ENCODE data around the gene ZNF622.

The ZNF622 gene

GRCh38 chr5:16497546-16497945 is 31.9 kb upstream of the ZNF622 start:
- no peaks in the 10 kb centered on the region for H3K4me1 ChIP-seq (ENCODE audit: control insufficient read depth, insufficient read depth, low read length)
- H3K4me3 ChIP-seq (ENCODE audit: low read length) = no peak overlapping the region
- no CpG with 5 or more reads among the region's 2 CpGs for WGBS (ENCODE audit: insufficient coverage, insufficient read length)
- peaks cover 3% of the 10 kb centered on the region; the same call in 1 of the 2 replicates for H3K9me3 ChIP-seq (ENCODE audit: control insufficient read depth, insufficient read depth, low read length)
- no peak overlapping the region for H3K27ac ChIP-seq (ENCODE audit: low read length)
- H3K27me3 ChIP-seq (ENCODE audit: control insufficient read depth, insufficient read depth, low read length) = no peaks in the 10 kb centered on the region
- no peaks in the 10 kb centered on the region for H3K36me3 ChIP-seq (ENCODE audit: control insufficient read depth, insufficient read depth, low read length)
- DNase-seq (ENCODE audit: low read depth, low spot score) = no peak

- no CpG with 5 or more reads among the region's 1 CpG for WGBS (ENCODE audit: insufficient coverage, insufficient read length)
- Histone ChIP-seq H3K27ac (ENCODE audit: low read length) (no peak overlapping the region), H3K4me3 (ENCODE audit: low read length) (no peak overlapping the region), H3K9me3 (ENCODE audit: control insufficient read depth, insufficient read depth, low read length) (peaks cover 3% of the 10 kb centered on the region; the same call in 1 of the 2 replicates), H3K27me3 (ENCODE audit: control insufficient read depth, insufficient read depth, low read length) (no peaks in the 10 kb centered on the region), H3K4me1 (ENCODE audit: control insufficient read depth, insufficient read depth, low read length) (no peaks in the 10 kb centered on the region), H3K36me3 (ENCODE audit: control insufficient read depth, insufficient read depth, low read length) (no peaks in the 10 kb centered on the region)
- DNase-seq (ENCODE audit: low read depth, low spot score) = no peak
Measured at GRCh38 chr5:16493261-16493660, 27.7 kb upstream of the ZNF622 start.

GRCh38 chr5:16492398-16493140 is 27.0 kb upstream of the ZNF622 start:
- DNase-seq (ENCODE audit: low read depth, low spot score) = no peak
- WGBS (ENCODE audit: insufficient coverage, insufficient read length) = no CpG with 5 or more reads among the region's 10 CpGs
- Histone ChIP-seq H3K4me1 (ENCODE audit: control insufficient read depth, insufficient read depth, low read length) (no peaks in the 10 kb centered on the region), H3K9me3 (ENCODE audit: control insufficient read depth, insufficient read depth, low read length) (peaks cover 3% of the 10 kb centered on the region; the same call in 1 of the 2 replicates), H3K36me3 (ENCODE audit: control insufficient read depth, insufficient read depth, low read length) (no peaks in the 10 kb centered on the region), H3K27me3 (ENCODE audit: control insufficient read depth, insufficient read depth, low read length) (no peaks in the 10 kb centered on the region), H3K4me3 (ENCODE audit: low read length) (no peak overlapping the region), H3K27ac (ENCODE audit: low read length) (no peak overlapping the region)

GRCh38 chr5:16490911-16491310 is 25.3 kb upstream of the ZNF622 start:
- no peak for DNase-seq (ENCODE audit: low read depth, low spot score)
- no peaks in the 10 kb centered on the region for H3K36me3 ChIP-seq (ENCODE audit: control insufficient read depth, insufficient read depth, low read length)
- WGBS (ENCODE audit: insufficient coverage, insufficient read length) = no CpG with 5 or more reads among the region's 8 CpGs

GRCh38 chr5:16489322-16489791 is 23.8 kb upstream of the ZNF622 start:
- Histone ChIP-seq H3K27me3 (ENCODE audit: control insufficient read depth, insufficient read depth, low read length) (no peaks in the 10 kb centered on the region), H3K4me1 (ENCODE audit: control insufficient read depth, insufficient read depth, low read length) (no peaks in the 10 kb centered on the region), H3K9me3 (ENCODE audit: control insufficient read depth, insufficient read depth, low read length) (no peaks in the 10 kb centered on the region), H3K4me3 (ENCODE audit: low read length) (no peak overlapping the region), H3K27ac (ENCODE audit: low read length) (no peak overlapping the region), H3K36me3 (ENCODE audit: control insufficient read depth, insufficient read depth, low read length) (no peaks in the 10 kb centered on the region)
- DNase-seq (ENCODE audit: low read depth, low spot score) = no peak
- no CpG with 5 or more reads among the region's 1 CpG for whole genome bisulfite sequencing (ENCODE audit: insufficient coverage, insufficient read length)

More at GRCh38 chr5:16490911-16491310, 25.3 kb upstream of the ZNF622 start:
- H3K27ac ChIP-seq (ENCODE audit: low read length) = no peak overlapping the region
- H3K9me3 ChIP-seq (ENCODE audit: control insufficient read depth, insufficient read depth, low read length) = peaks cover 3% of the 10 kb centered on the region; the same call in 1 of the 2 replicates
- H3K4me3 ChIP-seq (ENCODE audit: low read length) = no peak overlapping the region
- no peaks in the 10 kb centered on the region for H3K4me1 ChIP-seq (ENCODE audit: control insufficient read depth, insufficient read depth, low read length)
- no peaks in the 10 kb centered on the region for H3K27me3 ChIP-seq (ENCODE audit: control insufficient read depth, insufficient read depth, low read length)

GRCh38 chr5:16487456-16487855 is 21.9 kb upstream of the ZNF622 start:
- Histone ChIP-seq H3K27ac (ENCODE audit: low read length) (no peak overlapping the region), H3K4me3 (ENCODE audit: low read length) (no peak overlapping the region), H3K4me1 (ENCODE audit: control insufficient read depth, insufficient read depth, low read length) (no peaks in the 10 kb centered on the region), H3K36me3 (ENCODE audit: control insufficient read depth, insufficient read depth, low read length) (no peaks in the 10 kb centered on the region), H3K27me3 (ENCODE audit: control insufficient read depth, insufficient read depth, low read length) (no peaks in the 10 kb centered on the region), H3K9me3 (ENCODE audit: control insufficient read depth, insufficient read depth, low read length) (no peaks in the 10 kb centered on the region)
- WGBS (ENCODE audit: insufficient coverage, insufficient read length) = no CpG with 5 or more reads among the region's 2 CpGs
- DNase-seq (ENCODE audit: low read depth, low spot score) = no peak

GRCh38 chr5:16486711-16487111 is 21.1 kb upstream of the ZNF622 start:
- no CpG with 5 or more reads among the region's 4 CpGs for WGBS (ENCODE audit: insufficient coverage, insufficient read length)
- no peaks in the 10 kb centered on the region for H3K27me3 ChIP-seq (ENCODE audit: control insufficient read depth, insufficient read depth, low read length)
- H3K27ac ChIP-seq (ENCODE audit: low read length) = no peak overlapping the region
- no peaks in the 10 kb centered on the region for H3K36me3 ChIP-seq (ENCODE audit: control insufficient read depth, insufficient read depth, low read length)
- no peak overlapping the region for H3K4me3 ChIP-seq (ENCODE audit: low read length)
- H3K9me3 ChIP-seq (ENCODE audit: control insufficient read depth, insufficient read depth, low read length) = no peaks in the 10 kb centered on the region
- H3K4me1 ChIP-seq (ENCODE audit: control insufficient read depth, insufficient read depth, low read length) = no peaks in the 10 kb centered on the region
- no peak for DNase-seq (ENCODE audit: low read depth, low spot score)

- Histone ChIP-seq H3K4me1 (ENCODE audit: control insufficient read depth, insufficient read depth, low read length) (no peaks in the 10 kb centered on the region), H3K4me3 (ENCODE audit: low read length) (no peak overlapping the region), H3K36me3 (ENCODE audit: control insufficient read depth, insufficient read depth, low read length) (no peaks in the 10 kb centered on the region), H3K27ac (ENCODE audit: low read length) (no peak overlapping the region), H3K9me3 (ENCODE audit: control insufficient read depth, insufficient read depth, low read length) (no peaks in the 10 kb centered on the region), H3K27me3 (ENCODE audit: control insufficient read depth, insufficient read depth, low read length) (no peaks in the 10 kb centered on the region)
- DNase-seq (ENCODE audit: low read depth, low spot score) = no peak
Measured at GRCh38 chr5:16485656-16486055, 20.1 kb upstream of the ZNF622 start.

GRCh38 chr5:16484081-16484480 is 18.5 kb upstream of the ZNF622 start:
- no peaks in the 10 kb centered on the region for H3K36me3 ChIP-seq (ENCODE audit: control insufficient read depth, insufficient read depth, low read length)
- H3K27me3 ChIP-seq (ENCODE audit: control insufficient read depth, insufficient read depth, low read length) = no peaks in the 10 kb centered on the region
- H3K4me1 ChIP-seq (ENCODE audit: control insufficient read depth, insufficient read depth, low read length) = no peaks in the 10 kb centered on the region
- H3K4me3 ChIP-seq (ENCODE audit: low read length) = no peak overlapping the region
- no peak overlapping the region for H3K27ac ChIP-seq (ENCODE audit: low read length)
- no peaks in the 10 kb centered on the region for H3K9me3 ChIP-seq (ENCODE audit: control insufficient read depth, insufficient read depth, low read length)
- DNase-seq (ENCODE audit: low read depth, low spot score) = no peak
- WGBS (ENCODE audit: insufficient coverage, insufficient read length) = no CpG with 5 or more reads among the region's 1 CpG

- no peaks in the 10 kb centered on the region for H3K4me1 ChIP-seq (ENCODE audit: control insufficient read depth, insufficient read depth, low read length)
- no peak for DNase-seq (ENCODE audit: low read depth, low spot score)
- no peak overlapping the region for H3K27ac ChIP-seq (ENCODE audit: low read length)
- H3K36me3 ChIP-seq (ENCODE audit: control insufficient read depth, insufficient read depth, low read length) = no peaks in the 10 kb centered on the region
- no peaks in the 10 kb centered on the region for H3K9me3 ChIP-seq (ENCODE audit: control insufficient read depth, insufficient read depth, low read length)
- H3K27me3 ChIP-seq (ENCODE audit: control insufficient read depth, insufficient read depth, low read length) = no peaks in the 10 kb centered on the region
- no peak overlapping the region for H3K4me3 ChIP-seq (ENCODE audit: low read length)
Measured at GRCh38 chr5:16483361-16483760, 17.8 kb upstream of the ZNF622 start.

GRCh38 chr5:16482891-16483290 is 17.3 kb upstream of the ZNF622 start:
- H3K4me3 ChIP-seq (ENCODE audit: low read length) = no peak overlapping the region

More at GRCh38 chr5:16482891-16483290, 17.3 kb upstream of the ZNF622 start:
- no peak overlapping the region for H3K27ac ChIP-seq (ENCODE audit: low read length)
- DNase-seq (ENCODE audit: low read depth, low spot score) = no peak
- no peaks in the 10 kb centered on the region for H3K27me3 ChIP-seq (ENCODE audit: control insufficient read depth, insufficient read depth, low read length)
- H3K9me3 ChIP-seq (ENCODE audit: control insufficient read depth, insufficient read depth, low read length) = no peaks in the 10 kb centered on the region
- no CpG with 5 or more reads among the region's 2 CpGs for WGBS (ENCODE audit: insufficient coverage, insufficient read length)
- H3K4me1 ChIP-seq (ENCODE audit: control insufficient read depth, insufficient read depth, low read length) = no peaks in the 10 kb centered on the region
- H3K36me3 ChIP-seq (ENCODE audit: control insufficient read depth, insufficient read depth, low read length) = no peaks in the 10 kb centered on the region
